Activated T-cell treated with anti-CD3 and anti-CD28 coated beads, Interleukin-2, amount 50 U/mL, for 72 hours (primary cell): Measurements from ENCODE around the gene TEKT5. TPM values are rescaled to one million over a fixed set of nuclear protein-coding genes. Genes with fewer than 3 reads are reported as not detected.

Source experiments
- ATAC-seq, 2 donors: fragments of 150-1000 bp; cut with Tn5 transposase; replicated peaks in 1 of 2; 2 replicates each; pipeline ENCODE4 v1.10.0; 2021; ENCODE audit warnings: moderate library complexity in 2 of 2, mild to moderate bottlenecking in 1 of 2
- DNase-seq, 2 donors: peaks; one replicate each; pipeline ENCODE4 v3.0.0; 2021 to 2022; ENCODE audit warnings: mixed read lengths in 1 of 2
- H3K27ac Mint-ChIP-seq: one replicate; pipeline ENCODE4 v1.8.0; 2022; ENCODE audit warnings: mild to moderate bottlenecking, moderate library complexity, mixed read lengths
- H3K27me3 Mint-ChIP-seq: one replicate; pipeline ENCODE4 v1.8.0; 2022; ENCODE audit warnings: low read depth, mixed read lengths
- H3K36me3 Mint-ChIP-seq, 2 donors: one replicate each; pipeline ENCODE4 v1.8.0; 2022; ENCODE audit warnings: mixed read lengths in 2 of 2, mild to moderate bottlenecking in 1 of 2; ENCODE audit not compliant: insufficient read depth in 2 of 2
- H3K4me1 Mint-ChIP-seq: one replicate; pipeline ENCODE4 v1.8.0; 2022; ENCODE audit warnings: low read depth, mixed read lengths
- H3K4me3 Mint-ChIP-seq, 2 donors: one replicate each; pipeline ENCODE4 v1.8.0; 2022; ENCODE audit warnings: mild to moderate bottlenecking in 2 of 2, mixed read lengths in 2 of 2, moderate library complexity in 2 of 2
- H3K9me3 Mint-ChIP-seq, 2 donors: one replicate each; pipeline ENCODE4 v1.8.0; 2022; ENCODE audit warnings: mixed read lengths in 2 of 2
- total RNA-seq, 2 donors: library from RNA; stranded (reverse); gene quantifications; one replicate each; pipeline ENCODE4 v1.2.3, GENCODE V29; 2022

The TEKT5 gene
- total RNA-seq, 2 donors from 2014 or later = 0.23 TPM; not detected in 1

DNA sequence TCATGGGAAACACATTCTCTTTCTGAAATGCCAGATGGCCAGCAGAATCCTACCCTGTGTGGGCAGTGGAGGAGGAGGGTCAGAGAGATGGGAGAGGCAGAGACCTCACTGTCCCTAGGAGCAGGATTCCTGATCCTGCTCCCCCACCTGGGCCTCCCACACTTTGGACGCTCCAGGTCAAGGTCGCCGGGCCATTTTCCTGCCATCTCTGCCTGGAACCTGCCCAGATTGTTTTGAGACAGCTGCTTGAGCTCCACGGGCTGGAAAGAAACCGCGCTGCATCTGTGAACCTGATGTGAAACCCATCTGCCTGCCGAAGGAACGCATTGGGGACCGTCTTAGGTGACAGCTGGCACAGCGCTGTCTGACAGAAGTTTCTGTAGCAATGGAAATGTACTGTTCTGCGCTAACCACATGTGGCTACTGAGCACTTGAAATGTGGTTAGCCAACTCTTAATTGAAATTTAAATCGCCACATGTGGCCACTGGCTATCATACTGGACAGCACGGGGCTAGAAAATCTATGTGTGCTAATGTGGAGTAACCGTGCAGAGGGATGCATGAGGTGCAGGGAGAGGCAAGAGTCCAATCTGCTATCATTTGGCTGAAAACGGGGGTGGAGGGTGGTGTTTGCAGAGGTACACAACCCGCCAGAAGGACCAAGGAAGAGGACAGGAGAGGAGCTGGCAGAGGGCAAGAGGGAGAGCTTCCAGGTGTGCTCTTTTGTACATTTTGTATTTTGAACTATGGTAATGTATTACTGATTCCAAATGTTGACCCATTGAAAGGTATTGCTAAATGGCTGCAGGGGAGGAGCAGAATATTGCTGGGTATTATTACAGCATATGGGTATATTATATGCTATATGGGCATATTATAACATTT lies 33.5 kb upstream of the TEKT5 start:
- Mint-ChIP-seq H3K27ac (no peak overlapping the region), H3K27me3 (no peaks in the 10 kb centered on the region), H3K4me3 (no peak overlapping the region), H3K9me3 (peaks cover 0 to under 1% of the 10 kb centered on the region in 2 donors), H3K4me1 (no peaks in the 10 kb centered on the region), H3K36me3 (no peaks in the 10 kb centered on the region)
- DNase-seq (no peak), ATAC-seq (no peak)

DNA sequence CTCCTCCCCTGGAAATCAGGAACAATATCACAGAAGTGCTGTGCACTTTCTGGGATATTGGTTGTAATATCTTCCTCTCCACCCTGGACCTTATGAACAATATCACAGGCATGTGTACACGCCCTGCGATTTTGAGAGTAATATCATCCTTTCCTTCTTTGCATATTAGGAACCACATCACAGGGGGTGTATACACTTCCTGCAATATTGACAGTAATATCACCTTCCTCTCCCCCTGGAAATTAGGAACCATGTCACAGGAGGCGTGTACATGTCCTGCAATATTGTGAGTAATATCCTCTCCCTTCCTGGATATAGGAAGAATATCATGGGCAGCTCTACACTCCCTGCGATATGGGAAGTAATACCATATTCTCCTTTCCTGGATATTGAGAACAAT lies 14.2 kb upstream of the TEKT5 start:
- H3K27me3 Mint-ChIP-seq = peaks cover 8% of the 10 kb centered on the region
- H3K4me1 Mint-ChIP-seq = no peaks in the 10 kb centered on the region
- no peaks in the 10 kb centered on the region for H3K36me3 Mint-ChIP-seq
- H3K27ac Mint-ChIP-seq = no peak overlapping the region
- no peak for DNase-seq
- H3K4me3 Mint-ChIP-seq = no peak overlapping the region
- no peak for ATAC-seq
- no peaks in the 10 kb centered on the region for H3K9me3 Mint-ChIP-seq

DNA sequence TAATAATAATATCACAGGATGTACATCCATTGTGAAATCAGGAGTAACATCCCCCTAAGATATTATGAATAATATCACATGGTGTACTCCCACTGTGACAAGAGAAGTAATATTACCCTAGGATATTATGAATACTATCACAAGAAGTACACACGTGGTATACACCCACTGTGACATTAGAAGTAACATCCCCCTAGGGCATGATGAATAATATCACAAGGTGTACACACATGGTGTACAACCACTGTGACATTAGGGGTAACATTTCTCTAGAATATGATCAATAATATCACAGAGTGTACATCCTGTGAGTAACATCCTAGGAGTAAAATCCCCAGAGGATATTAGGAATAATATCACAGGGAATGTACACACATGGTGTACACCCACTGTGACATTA lies 5.0 kb upstream of the TEKT5 start:
- ATAC-seq (peak; percentile 21 to 22), DNase-seq (no peak)
- Mint-ChIP-seq H3K27me3 (no peaks in the 10 kb centered on the region), H3K9me3 (no peaks in the 10 kb centered on the region), H3K4me3 (no peak overlapping the region), H3K27ac (no peak overlapping the region), H3K36me3 (no peaks in the 10 kb centered on the region), H3K4me1 (no peaks in the 10 kb centered on the region)

DNA sequence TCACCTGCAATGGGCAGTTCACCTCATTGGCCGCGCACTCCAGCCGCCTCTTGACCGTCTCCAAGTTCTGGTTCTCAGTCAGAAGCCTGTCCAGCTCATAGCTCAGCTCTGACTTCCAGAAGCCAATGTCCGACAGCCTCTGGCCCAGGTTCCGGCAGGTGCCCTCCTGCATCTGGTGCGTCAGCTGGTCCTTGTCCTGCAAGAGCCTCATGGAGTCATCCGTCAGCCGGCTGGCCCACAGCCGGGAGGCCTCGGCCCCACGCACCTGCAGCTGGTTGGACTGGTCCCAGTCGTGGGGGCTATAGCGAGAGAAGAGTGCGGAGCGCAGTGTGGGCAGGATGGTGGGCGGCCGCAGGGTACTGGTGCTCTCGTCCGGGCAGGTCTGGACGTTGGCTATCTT lies 424 bp downstream of the TEKT5 start:
- Mint-ChIP-seq H3K27me3 (no peaks in the 10 kb centered on the region), H3K36me3 (no peaks in the 10 kb centered on the region), H3K9me3 (no peaks in the 10 kb centered on the region), H3K27ac (no peak overlapping the region), H3K4me1 (no peaks in the 10 kb centered on the region), H3K4me3 (no peak overlapping the region)
- ATAC-seq (no peak), DNase-seq (no peak)

DNA sequence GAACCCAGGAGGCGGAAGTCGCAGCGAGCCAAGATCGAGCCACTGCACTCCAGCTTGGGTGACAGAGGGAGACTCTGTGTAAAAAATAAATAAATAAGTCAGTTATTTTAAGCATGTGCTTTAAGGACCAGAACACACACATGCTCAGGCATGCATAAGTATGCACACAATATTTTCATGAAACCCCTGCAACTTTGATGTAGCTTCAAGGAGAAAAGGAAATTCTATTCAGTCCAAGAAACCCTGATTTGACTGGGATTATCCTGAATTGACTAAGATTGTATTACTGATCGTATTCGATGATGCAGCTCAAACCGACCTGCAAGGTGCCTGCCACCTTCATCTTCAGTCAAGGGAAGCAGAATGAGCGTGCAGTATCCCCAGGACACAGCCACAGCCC lies 841 bp downstream of the TEKT5 start:
- ATAC-seq (peak in 1 of 2 donors; percentile 23), DNase-seq (no peak)
- no peak overlapping the region for H3K4me3 Mint-ChIP-seq
- H3K27me3 Mint-ChIP-seq = no peaks in the 10 kb centered on the region
- no peak overlapping the region for H3K27ac Mint-ChIP-seq
- no peaks in the 10 kb centered on the region for H3K4me1 Mint-ChIP-seq
- H3K9me3 Mint-ChIP-seq = no peaks in the 10 kb centered on the region
- H3K36me3 Mint-ChIP-seq = no peaks in the 10 kb centered on the region

DNA sequence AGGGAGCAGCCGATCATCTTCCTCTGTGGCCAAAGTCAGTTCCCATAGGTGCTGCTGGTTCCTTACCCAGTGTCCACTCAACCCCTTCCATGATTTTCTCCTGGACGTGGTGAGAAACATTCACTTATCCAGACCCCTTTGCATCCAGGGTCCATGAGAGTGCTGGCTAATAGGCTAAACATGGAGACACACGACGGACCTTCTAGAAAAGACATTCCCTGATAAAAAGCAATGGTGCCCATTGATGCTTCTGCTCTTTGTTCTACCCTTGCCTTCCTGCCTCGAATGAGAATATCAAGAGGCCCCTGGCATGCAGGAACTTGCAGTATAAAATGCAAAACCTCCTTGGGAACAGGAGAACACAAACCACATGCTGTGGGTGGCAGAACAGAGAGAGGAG lies 2.3 kb downstream of the TEKT5 start:
- no peak for ATAC-seq

DNA sequence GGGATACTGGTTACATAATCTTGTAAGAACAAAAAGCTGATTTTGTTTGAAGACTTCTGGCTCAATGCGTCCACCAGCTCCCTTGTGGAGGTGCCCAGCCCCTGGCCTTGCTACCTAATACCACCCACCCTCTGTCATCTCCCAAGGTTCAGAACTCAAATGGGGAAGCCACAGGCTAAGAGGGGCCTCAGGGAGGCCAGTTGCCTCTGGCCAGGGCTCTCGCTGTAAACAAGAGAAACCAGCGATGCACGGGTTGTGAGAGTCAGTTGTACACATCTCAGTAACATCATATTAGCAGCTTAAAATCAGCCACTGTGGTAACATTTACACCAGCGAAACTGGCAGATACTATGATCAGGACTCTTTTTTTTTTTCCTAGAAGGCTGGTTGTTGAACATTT lies 6.0 kb downstream of the TEKT5 start:
- no peaks in the 10 kb centered on the region for H3K36me3 Mint-ChIP-seq
- no peaks in the 10 kb centered on the region for H3K9me3 Mint-ChIP-seq
- DNase-seq = no peak
- no peak overlapping the region for H3K4me3 Mint-ChIP-seq
- no peaks in the 10 kb centered on the region for H3K4me1 Mint-ChIP-seq
- H3K27ac Mint-ChIP-seq = no peak overlapping the region
- H3K27me3 Mint-ChIP-seq = peaks cover 7% of the 10 kb centered on the region
- ATAC-seq = no peak

More for the DNA sequence above, 2.3 kb downstream of the TEKT5 start:
- Mint-ChIP-seq H3K36me3 (no peaks in the 10 kb centered on the region), H3K4me1 (no peaks in the 10 kb centered on the region), H3K27me3 (no peaks in the 10 kb centered on the region), H3K27ac (no peak overlapping the region), H3K9me3 (no peaks in the 10 kb centered on the region), H3K4me3 (no peak overlapping the region)
- DNase-seq = no peak

DNA sequence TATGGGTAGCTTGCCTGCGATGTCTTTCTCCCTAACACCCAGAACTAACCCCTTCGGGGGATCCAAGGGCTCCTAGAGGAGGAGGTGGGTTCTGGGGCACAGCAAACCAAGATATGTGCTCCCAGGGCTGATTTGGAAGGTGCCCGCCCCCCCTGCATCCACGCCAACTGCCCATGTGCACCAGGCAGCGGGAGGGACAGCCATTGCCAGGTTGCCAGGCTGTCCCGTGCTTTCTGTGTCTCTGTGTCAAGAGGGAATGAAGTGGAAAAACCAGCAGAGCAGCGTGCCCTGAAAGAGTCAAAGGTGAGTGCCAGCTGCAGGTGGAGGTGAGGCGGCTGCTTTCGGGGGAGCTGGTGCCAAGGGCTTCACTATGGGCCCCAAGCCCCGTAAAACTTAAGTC lies 6.4 kb downstream of the TEKT5 start:
- H3K36me3 Mint-ChIP-seq = no peaks in the 10 kb centered on the region
- no peak overlapping the region for H3K4me3 Mint-ChIP-seq
- no peaks in the 10 kb centered on the region for H3K4me1 Mint-ChIP-seq
- no peak for DNase-seq
- no peak overlapping the region for H3K27ac Mint-ChIP-seq
- peaks cover 7% of the 10 kb centered on the region for H3K27me3 Mint-ChIP-seq
- no peak for ATAC-seq
- no peaks in the 10 kb centered on the region for H3K9me3 Mint-ChIP-seq

DNA sequence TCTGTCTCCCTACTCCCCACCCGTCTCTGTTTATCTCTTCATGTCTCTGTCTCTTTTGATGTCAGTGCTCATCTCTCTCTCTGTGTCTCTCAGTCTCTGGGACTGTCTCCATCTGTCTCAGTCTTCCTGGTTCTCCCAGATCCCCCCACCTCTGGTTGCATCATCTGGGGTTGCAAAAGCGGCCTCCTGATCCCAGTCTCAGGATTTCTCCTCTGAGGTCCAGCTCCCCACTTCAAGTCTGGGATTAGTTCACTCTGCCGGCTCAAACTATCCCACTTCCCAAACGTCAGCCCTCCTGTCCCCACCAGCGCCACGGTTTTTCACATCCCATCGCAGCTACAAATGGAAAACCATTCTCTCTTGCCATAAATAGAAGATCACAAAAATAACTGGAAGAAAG lies 9.0 kb downstream of the TEKT5 start:
- no peak for ATAC-seq
- Mint-ChIP-seq H3K9me3 (no peaks in the 10 kb centered on the region), H3K36me3 (no peaks in the 10 kb centered on the region), H3K27ac (no peak overlapping the region), H3K4me1 (no peaks in the 10 kb centered on the region), H3K27me3 (peaks cover 7% of the 10 kb centered on the region), H3K4me3 (no peak overlapping the region)
- no peak for DNase-seq

DNA sequence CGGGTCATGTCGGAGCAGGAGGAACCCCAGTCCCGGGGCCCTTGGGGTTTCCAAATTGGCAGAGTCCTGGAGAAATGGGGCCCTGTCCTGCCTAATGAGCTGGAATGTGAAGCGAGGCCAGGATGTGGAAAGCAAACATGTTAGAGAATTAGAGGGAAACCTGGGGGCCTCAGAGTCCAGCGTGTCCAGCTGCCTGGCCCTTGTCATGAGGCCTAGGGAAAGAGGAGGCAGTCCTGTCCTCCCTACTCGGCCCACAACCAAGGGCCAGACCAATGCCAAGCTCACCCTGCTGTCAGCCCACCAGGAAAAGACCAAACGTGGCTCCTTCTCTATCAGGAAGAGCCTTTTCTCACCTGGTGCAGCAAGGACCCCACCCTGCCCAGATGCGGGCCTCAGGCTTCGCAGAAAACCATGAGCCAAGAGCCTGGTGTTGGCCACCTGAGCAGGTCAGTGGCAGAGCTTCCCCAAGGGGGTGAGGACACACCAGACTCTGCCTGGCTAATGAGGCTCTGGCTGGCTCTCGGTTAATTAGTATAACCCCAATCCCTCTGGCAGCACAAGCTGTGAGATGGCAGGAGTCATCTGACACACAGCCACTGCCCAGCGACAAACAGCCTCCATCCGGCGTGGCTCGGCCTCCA lies 10.1 kb downstream of the TEKT5 start:
- Mint-ChIP-seq H3K9me3 (no peaks in the 10 kb centered on the region), H3K27ac (no peak overlapping the region), H3K27me3 (peaks cover 7% of the 10 kb centered on the region), H3K4me1 (no peaks in the 10 kb centered on the region), H3K4me3 (no peak overlapping the region), H3K36me3 (no peaks in the 10 kb centered on the region)
- DNase-seq (no peak), ATAC-seq (no peak)

DNA sequence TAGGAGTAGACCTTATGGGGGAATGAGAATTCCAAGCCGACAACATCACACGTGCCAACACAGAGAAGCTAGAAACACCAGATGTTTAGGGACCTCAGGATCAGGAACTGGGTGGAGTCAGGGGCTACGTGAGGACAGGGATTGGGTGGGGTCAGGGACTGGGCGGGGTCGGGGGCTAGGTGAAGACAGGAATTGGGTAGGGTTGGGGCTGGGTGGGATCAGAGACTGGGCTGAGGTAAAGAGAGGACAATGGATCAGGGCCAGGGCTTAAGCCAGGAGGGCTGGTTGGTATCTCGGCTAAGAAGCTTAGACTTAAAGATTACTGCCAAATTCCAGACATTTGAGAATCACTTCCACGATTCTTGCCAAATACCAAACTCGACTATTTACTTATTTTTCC lies 11.6 kb downstream of the TEKT5 start:
- Mint-ChIP-seq H3K4me3 (no peak overlapping the region), H3K36me3 (no peaks in the 10 kb centered on the region), H3K4me1 (no peaks in the 10 kb centered on the region), H3K9me3 (no peaks in the 10 kb centered on the region), H3K27me3 (peaks cover 13% of the 10 kb centered on the region), H3K27ac (no peak overlapping the region)
- DNase-seq = no peak
- ATAC-seq = no peak

DNA sequence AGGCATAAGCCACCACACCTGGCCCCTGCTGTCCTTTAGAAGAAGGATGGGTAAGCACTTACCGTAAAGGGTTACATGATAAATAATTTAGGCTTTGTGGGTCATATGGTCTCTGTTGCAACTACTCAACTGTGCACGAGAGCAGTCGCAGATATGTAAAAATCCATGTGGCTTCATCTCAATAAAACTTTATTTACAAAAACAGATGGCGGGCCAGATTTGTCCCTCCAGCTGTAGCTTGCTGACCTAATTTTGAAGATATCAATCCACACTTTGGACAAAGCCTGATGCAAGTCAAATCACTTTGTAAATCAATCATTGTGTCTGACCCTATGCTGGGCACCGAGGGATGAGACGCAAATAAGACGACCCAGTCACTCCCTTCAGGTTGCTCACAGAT lies 12.1 kb downstream of the TEKT5 start:
- Mint-ChIP-seq H3K9me3 (no peaks in the 10 kb centered on the region), H3K4me3 (no peak overlapping the region), H3K27ac (no peak overlapping the region), H3K27me3 (peaks cover 13% of the 10 kb centered on the region), H3K36me3 (no peaks in the 10 kb centered on the region), H3K4me1 (no peaks in the 10 kb centered on the region)
- DNase-seq (no peak), ATAC-seq (no peak)

DNA sequence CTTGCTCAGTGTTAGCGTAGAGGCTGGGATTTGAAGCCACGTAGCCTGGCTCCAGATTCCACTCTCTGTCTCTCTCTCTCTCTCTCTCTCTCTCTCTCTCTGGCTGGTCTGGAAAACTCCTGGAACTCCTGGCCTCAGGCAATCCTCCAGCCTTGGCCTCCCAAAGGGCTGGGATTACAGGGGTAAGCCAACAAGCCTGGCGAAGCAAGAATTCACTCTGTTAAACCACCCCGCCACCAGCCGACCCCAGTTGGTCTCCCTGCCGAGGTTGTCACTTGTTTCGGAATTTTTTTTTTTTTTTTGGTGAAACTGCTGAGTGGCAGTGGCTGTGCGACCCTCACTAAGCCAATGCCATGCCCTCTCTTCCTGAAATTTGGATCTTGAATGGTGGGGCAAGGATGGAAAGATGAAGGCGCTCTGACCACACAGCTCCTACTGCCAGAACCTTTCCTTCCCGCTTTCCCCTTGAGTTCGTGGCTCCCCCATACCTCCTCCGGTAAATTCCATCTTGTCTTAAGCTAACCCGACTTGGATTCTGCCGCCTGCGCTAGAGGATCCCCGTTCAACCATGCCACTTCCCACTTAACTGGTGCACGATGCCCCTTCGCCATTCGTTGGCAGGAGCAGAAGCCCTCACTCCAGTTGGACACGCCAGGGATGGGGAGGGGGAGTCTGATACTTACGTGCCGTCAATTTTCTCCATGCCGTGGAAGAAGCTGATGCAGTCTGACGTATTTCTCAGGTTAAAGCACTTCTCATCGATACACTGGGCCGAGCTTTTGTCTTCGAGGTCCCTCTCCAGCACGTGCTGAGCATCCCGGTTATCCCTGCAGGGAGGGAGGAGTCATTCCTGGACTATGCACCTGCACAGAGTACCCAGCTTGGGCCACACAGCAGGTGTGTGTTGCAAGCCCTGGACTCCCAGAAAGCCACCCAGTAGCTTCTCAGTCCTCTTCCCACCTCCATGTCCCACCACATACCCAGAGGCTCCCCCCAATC lies 13.1 kb downstream of the TEKT5 start:
- DNase-seq (no peak), ATAC-seq (no peak)
- H3K27me3 Mint-ChIP-seq = peaks cover 13% of the 10 kb centered on the region
- H3K4me3 Mint-ChIP-seq = no peak overlapping the region
- no peaks in the 10 kb centered on the region for H3K9me3 Mint-ChIP-seq
- no peak overlapping the region for H3K27ac Mint-ChIP-seq
- no peaks in the 10 kb centered on the region for H3K36me3 Mint-ChIP-seq
- no peaks in the 10 kb centered on the region for H3K4me1 Mint-ChIP-seq
